GM21526 (cell line): ENCODE results near the gene MCFD2.

Experiments used
- ATAC-seq: cut with Tn5 transposase; IDR thresholded peaks from one replicate; pipeline ENCODE4 v1.9.1; 2021; ENCODE audit warnings: moderate library complexity; ENCODE audit not compliant: unreplicated experiment, low FRiP score

MCFD2 gene

DNA sequence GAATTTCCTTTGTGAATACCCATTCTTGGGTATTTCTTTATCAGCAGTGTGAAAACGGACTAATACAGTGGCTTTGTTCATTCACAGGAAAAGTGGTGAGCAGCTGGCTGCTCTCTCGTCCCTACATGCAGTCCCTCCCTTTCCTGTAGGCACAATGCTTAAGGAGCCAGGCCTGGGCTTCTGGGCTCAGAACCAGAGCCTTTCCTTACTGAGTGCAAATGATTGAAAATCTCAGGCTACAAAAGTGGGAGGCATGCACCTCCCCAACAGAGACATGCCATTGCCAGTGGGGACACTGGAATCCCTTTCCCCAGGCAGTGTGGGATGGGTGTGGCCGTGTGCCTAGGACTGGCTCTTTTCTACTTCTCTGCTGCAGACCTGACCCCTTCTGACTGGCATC is 61.3 kb downstream of the MCFD2 start:
- no peak for ATAC-seq

DNA sequence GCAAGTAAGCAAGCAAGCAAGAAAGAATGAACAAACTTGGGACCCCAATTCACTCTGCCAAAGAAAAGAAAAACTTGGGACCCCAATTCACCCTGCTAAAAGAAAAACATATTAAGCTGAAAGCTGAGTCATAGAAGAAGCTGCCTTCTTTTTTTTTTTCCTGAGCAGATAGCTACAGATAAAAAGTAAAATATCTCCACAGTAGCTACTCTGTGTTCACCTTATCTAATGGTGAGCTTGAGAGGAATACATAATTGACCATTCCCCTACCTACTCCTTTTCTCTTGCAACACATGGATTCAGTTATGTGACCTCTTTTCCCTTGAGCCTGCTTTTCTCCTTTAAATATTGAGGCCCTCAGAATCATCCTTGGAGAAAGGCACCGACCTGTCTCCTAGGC is 63.0 kb downstream of the MCFD2 start:
- no peak for ATAC-seq

DNA sequence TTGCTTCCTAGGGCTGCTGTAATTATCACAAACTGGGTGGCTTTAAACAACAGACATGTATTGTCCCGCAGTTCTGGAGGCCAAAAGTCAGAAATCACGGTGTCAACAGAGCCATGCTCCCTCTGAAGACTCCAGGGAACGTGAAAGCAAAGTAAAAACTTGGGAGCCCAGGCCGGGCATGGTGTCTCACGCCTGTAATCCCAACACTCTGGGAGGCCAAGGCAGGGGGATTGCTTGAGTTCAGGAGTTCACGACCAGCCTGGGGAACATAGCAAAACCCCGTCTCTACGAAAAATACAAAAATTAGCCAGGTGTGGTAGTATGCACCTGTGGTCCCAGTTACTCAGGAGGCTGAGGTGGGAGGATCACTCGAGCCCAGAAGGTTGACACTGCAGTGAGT is 63.5 kb downstream of the MCFD2 start:
- no peak for ATAC-seq
